ENCODE measurements around the gene PRKRA.
A peak's percentile ranks its signal among the peaks of the same experiment; 100 is the strongest.

GRCh38 chr2:178479275-178479616, 28.3 kb upstream of the PRKRA start:
- TF ChIP-seq SIN3A (IDR thresholded peaks at IDR 0.05; ENCODE audit: low read depth): no peak
- TF ChIP-seq POLR2AphosphoS5 (IDR thresholded peaks at IDR 0.05; ENCODE audit: low read depth, low read length): no peak
- 0 out of 6 replicates have a peak, but pooled peaks of 1 of the 3 experiments have one; percentile 5 for TF ChIP-seq CTCF (IDR thresholded peaks at IDR 0.05 in 2 of 3, conservative IDR thresholded peaks at IDR 0.05 in 1 of 3; ENCODE audit: borderline replicate concordance in 1 of 3, insufficient read depth in 1 of 3, low read depth in 2 of 3, low read length in 2 of 3)
- TF ChIP-seq CEBPB (IDR thresholded peaks at IDR 0.05; ENCODE audit: low read depth): no peak
- no peak for TF ChIP-seq ATF3 (IDR thresholded peaks at IDR 0.05)
- no peak for TF ChIP-seq POLR2A (IDR thresholded peaks at IDR 0.05; ENCODE audit: borderline replicate concordance, extremely low read depth, insufficient read depth, insufficient read length)
